GM23338 (cell line): Measurements from ENCODE around the gene PRUNE2. TPM values are rescaled to one million over a fixed set of nuclear protein-coding genes. Genes with fewer than 3 reads are reported as not detected.

ENCODE experiments used
- ATAC-seq: fragments of 200-7000 bp; cut with Tn5 transposase; 3 replicates; pipeline ENCODE4 v1.9.1; 2020
- DNase-seq: peaks from one replicate; pipeline ENCODE4 v3.0.0-alpha.2; 2015; ENCODE audit warnings: low spot score
- H2AFZ ChIP-seq: fragments of 200-600 bp; sonication (generic); 2 replicates; pipeline ENCODE4 v1.8.0; 2016; ENCODE audit warnings: antibody characterized with exemption, mild to moderate bottlenecking, moderate library complexity
- H3F3A ChIP-seq: fragments of 200-600 bp; sonication (generic); replicated peaks from 2 replicates; pipeline ENCODE4 v1.8.0; 2017; ENCODE audit warnings: antibody characterized with exemption, mixed run types, low read depth
- H3K27ac ChIP-seq: fragments of 200-600 bp; sonication (generic); 2 replicates; pipeline ENCODE4 v1.6.1; 2016; ENCODE audit warnings: low read depth
- H3K27me3 ChIP-seq: fragments of 200-600 bp; sonication (generic); 2 replicates; pipeline ENCODE4 v1.8.0; 2016; ENCODE audit warnings: mild to moderate bottlenecking, mixed run types, moderate library complexity; ENCODE audit not compliant: insufficient read depth
- H3K36me3 ChIP-seq: fragments of 200-600 bp; sonication (generic); 2 replicates; pipeline ENCODE4 v1.8.0; 2016; ENCODE audit warnings: mild to moderate bottlenecking; ENCODE audit not compliant: insufficient read depth
- H3K4me1 ChIP-seq: fragments of 200-600 bp; sonication (generic); 2 replicates; pipeline ENCODE4 v1.8.0; 2016; ENCODE audit warnings: mild to moderate bottlenecking, moderate library complexity; ENCODE audit not compliant: insufficient read depth
- H3K4me2 ChIP-seq: fragments of 200-600 bp; sonication (generic); 2 replicates; pipeline ENCODE4 v1.7.1; 2017; ENCODE audit warnings: mixed run types
- H3K4me3 ChIP-seq: fragments of 200-600 bp; sonication (generic); 2 replicates; pipeline ENCODE4 v1.6.1; 2016; ENCODE audit warnings: mixed run types
- H3K79me2 ChIP-seq: fragments of 200-600 bp; sonication (generic); replicated peaks from 2 replicates; pipeline ENCODE4 v1.8.0; 2017; ENCODE audit warnings: mild to moderate bottlenecking; ENCODE audit not compliant: insufficient read depth
- H3K9me2 ChIP-seq: fragments of 200-600 bp; sonication (generic); 2 replicates; pipeline ENCODE4 v1.8.0; 2017; ENCODE audit not compliant: insufficient read depth
- H4K20me1 ChIP-seq: fragments of 200-600 bp; sonication (generic); replicated peaks from 2 replicates; pipeline ENCODE4 v1.8.0; 2017; ENCODE audit warnings: mild to moderate bottlenecking; ENCODE audit not compliant: insufficient read depth
- H3K27ac Mint-ChIP-seq: 2 replicates; pipeline ENCODE4 v1.8.0; 2020; ENCODE audit warnings: inconsistent platforms, mild to moderate bottlenecking, moderate library complexity, mixed read lengths
- H3K27me3 Mint-ChIP-seq: 3 replicates; pipeline ENCODE4 v1.8.0; 2022; ENCODE audit warnings: low read depth, mild to moderate bottlenecking, moderate library complexity, mixed read lengths, inconsistent platforms; ENCODE audit not compliant: insufficient read depth, poor library complexity
- H3K36me3 Mint-ChIP-seq: 3 replicates; pipeline ENCODE4 v1.8.0; 2021; ENCODE audit warnings: low read depth, mild to moderate bottlenecking, inconsistent platforms, moderate library complexity, mixed read lengths
- H3K4me1 Mint-ChIP-seq: 3 replicates; pipeline ENCODE4 v1.8.0; 2020; ENCODE audit warnings: mild to moderate bottlenecking, inconsistent platforms, mixed read lengths
- H3K4me3 Mint-ChIP-seq: 3 replicates; pipeline ENCODE4 v1.8.0; 2021; ENCODE audit warnings: moderate library complexity, mild to moderate bottlenecking, inconsistent platforms, mixed read lengths
- H3K9me3 Mint-ChIP-seq: 3 replicates; pipeline ENCODE4 v1.8.0; 2020; ENCODE audit warnings: moderate library complexity, mild to moderate bottlenecking, inconsistent platforms, mixed read lengths
- CREB1 ChIP-seq: fragments of 250-450 bp; sonication (Bioruptor Pico); IDR thresholded peaks from 2 replicates; pipeline ENCODE4 v1.5.0; 2020; ENCODE audit warnings: low read depth, mild to moderate bottlenecking, moderate library complexity
- EZH2 ChIP-seq: fragments of 200-600 bp; sonication (generic); IDR thresholded peaks from one replicate; pipeline ENCODE4 v1.8.0; 2017; ENCODE audit warnings: antibody characterized with exemption, mild to moderate bottlenecking, low read depth; ENCODE audit not compliant: unreplicated experiment
- EZH2phosphoT487 ChIP-seq: fragments of 200-600 bp; sonication (generic); IDR thresholded peaks from one replicate; pipeline ENCODE4 v1.8.1; 2018; ENCODE audit warnings: antibody characterized with exemption; ENCODE audit not compliant: unreplicated experiment
- NANOG ChIP-seq: IDR thresholded peaks from 2 replicates; pipeline ENCODE4 v1.6.1; 2016; ENCODE audit warnings: antibody characterized with exemption, borderline replicate concordance
- POLR2AphosphoS5 ChIP-seq: IDR thresholded peaks from 2 replicates; pipeline ENCODE4 v1.6.1; 2016; ENCODE audit warnings: antibody characterized with exemption, low read depth
- STAT1 ChIP-seq: IDR thresholded peaks from one replicate; pipeline ENCODE4 v1.6.1; 2016; ENCODE audit warnings: antibody characterized with exemption; ENCODE audit not compliant: unreplicated experiment
- ZNF331 ChIP-seq: fragments of 250-450 bp; sonication (Bioruptor Pico); IDR thresholded peaks from 2 replicates; pipeline ENCODE4 v1.5.0; 2020; ENCODE audit warnings: low read depth, mild to moderate bottlenecking, moderate library complexity
- polyA plus RNA-seq: library from polyadenylated mRNA; unstranded; fragments of >200 nt; fragmentation: Nextera tagmentation; extraction: Ambion mirVana; gene quantifications from 2 replicates; pipeline ENCODE4 v1.2.1, GENCODE V29; 2016
- total RNA-seq: library from RNA; depleted of rRNA; stranded (reverse); fragments of >200 nt; shearing (Covaris generic); gene quantifications from 2 replicates; pipeline ENCODE4 v1.2.3, GENCODE V29; 2014
- TF ChIP-seq, protein P1 (sequence below): IDR thresholded peaks from one replicate; pipeline ENCODE4 v1.6.1; 2018; ENCODE audit warnings: antibody characterized with exemption; ENCODE audit not compliant: unreplicated experiment
- TF ChIP-seq, protein P2 (sequence below): IDR thresholded peaks from 2 replicates; pipeline ENCODE4 v1.6.1; 2016; ENCODE audit warnings: antibody characterized with exemption

Gene PRUNE2
- total and polyA plus RNA-seq, 2 experiments from 2014 or later: 10.6 to 26.5 TPM

DNA sequence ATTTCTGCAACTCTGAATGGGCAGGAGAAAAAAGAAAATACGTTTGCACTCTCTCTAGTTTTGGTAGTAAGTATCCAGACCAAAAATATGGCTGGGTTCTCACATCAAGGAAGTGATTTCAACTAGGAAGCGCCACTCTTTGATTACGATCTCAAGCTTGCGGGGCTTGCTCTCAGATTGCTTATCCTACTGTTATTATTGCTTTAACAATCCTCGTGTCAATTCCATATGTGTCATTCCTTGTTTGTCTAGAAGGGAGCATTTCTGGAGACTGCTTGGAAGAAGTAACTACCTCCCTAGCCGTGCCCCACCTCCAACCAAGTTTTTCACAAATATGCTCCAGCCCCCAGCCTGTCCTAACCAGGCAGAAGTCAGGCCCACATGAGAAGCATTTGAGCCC, 3.5 kb downstream of the PRUNE2 start (continued):
- TF ChIP-seq, protein P1, sequence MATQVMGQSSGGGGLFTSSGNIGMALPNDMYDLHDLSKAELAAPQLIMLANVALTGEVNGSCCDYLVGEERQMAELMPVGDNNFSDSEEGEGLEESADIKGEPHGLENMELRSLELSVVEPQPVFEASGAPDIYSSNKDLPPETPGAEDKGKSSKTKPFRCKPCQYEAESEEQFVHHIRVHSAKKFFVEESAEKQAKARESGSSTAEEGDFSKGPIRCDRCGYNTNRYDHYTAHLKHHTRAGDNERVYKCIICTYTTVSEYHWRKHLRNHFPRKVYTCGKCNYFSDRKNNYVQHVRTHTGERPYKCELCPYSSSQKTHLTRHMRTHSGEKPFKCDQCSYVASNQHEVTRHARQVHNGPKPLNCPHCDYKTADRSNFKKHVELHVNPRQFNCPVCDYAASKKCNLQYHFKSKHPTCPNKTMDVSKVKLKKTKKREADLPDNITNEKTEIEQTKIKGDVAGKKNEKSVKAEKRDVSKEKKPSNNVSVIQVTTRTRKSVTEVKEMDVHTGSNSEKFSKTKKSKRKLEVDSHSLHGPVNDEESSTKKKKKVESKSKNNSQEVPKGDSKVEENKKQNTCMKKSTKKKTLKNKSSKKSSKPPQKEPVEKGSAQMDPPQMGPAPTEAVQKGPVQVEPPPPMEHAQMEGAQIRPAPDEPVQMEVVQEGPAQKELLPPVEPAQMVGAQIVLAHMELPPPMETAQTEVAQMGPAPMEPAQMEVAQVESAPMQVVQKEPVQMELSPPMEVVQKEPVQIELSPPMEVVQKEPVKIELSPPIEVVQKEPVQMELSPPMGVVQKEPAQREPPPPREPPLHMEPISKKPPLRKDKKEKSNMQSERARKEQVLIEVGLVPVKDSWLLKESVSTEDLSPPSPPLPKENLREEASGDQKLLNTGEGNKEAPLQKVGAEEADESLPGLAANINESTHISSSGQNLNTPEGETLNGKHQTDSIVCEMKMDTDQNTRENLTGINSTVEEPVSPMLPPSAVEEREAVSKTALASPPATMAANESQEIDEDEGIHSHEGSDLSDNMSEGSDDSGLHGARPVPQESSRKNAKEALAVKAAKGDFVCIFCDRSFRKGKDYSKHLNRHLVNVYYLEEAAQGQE: no peak

DNA sequence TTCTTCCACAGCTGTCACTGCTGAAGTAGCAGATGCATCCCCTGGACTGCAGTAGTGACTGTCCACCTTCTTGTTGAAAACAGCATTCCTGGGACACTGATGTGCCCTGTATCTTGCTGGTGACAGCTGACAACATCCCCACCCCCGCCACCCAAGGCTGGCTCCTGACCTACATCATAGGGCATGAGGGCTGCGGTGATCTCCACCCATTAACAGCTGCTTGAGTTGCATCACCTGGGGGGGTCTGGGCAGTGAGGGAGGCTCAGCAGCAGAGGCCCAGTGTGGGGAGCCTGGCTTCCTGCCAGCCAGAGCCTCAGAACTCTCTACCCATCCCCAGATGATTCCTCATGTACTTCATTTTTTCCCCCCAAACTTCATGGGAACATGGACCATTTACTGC, 4.1 kb downstream of the PRUNE2 start:
- Histone ChIP-seq H3K4me1 (peaks cover 43% of the 10 kb centered on the region), H3K36me3 (no peaks in the 10 kb centered on the region), H3K79me2 (peaks cover 25% of the 10 kb centered on the region), H3K9me2 (peaks cover 21% of the 10 kb centered on the region), H3K4me3 (no peak overlapping the region), H3F3A (peaks cover 3% of the 10 kb centered on the region; the same call in 1 of the 2 replicates), H4K20me1 (no peaks in the 10 kb centered on the region), H3K4me2 (no peak overlapping the region), H3K27ac (no peak overlapping the region), H3K27me3 (peaks cover 16% of the 10 kb centered on the region), H2AFZ (no peak overlapping the region)
- no peak for DNase-seq
- H3K36me3 Mint-ChIP-seq: no peaks in the 10 kb centered on the region
- H3K27me3 Mint-ChIP-seq: peaks cover 16% of the 10 kb centered on the region
- ATAC-seq: no peak
- TF ChIP-seq ZNF331 (CRISPR knock-in tag) (no peak), EZH2phosphoT487 (no peak), POLR2AphosphoS5 (no peak), EZH2 (no peak), CREB1 (no peak)
- TF ChIP-seq, protein P2, sequence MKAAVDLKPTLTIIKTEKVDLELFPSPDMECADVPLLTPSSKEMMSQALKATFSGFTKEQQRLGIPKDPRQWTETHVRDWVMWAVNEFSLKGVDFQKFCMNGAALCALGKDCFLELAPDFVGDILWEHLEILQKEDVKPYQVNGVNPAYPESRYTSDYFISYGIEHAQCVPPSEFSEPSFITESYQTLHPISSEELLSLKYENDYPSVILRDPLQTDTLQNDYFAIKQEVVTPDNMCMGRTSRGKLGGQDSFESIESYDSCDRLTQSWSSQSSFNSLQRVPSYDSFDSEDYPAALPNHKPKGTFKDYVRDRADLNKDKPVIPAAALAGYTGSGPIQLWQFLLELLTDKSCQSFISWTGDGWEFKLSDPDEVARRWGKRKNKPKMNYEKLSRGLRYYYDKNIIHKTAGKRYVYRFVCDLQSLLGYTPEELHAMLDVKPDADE: no peak
- no peak overlapping the region for H3K4me3 Mint-ChIP-seq
- no peak overlapping the region for H3K27ac Mint-ChIP-seq
- H3K4me1 Mint-ChIP-seq: peaks cover 29% of the 10 kb centered on the region
- H3K9me3 Mint-ChIP-seq: no peaks in the 10 kb centered on the region

DNA sequence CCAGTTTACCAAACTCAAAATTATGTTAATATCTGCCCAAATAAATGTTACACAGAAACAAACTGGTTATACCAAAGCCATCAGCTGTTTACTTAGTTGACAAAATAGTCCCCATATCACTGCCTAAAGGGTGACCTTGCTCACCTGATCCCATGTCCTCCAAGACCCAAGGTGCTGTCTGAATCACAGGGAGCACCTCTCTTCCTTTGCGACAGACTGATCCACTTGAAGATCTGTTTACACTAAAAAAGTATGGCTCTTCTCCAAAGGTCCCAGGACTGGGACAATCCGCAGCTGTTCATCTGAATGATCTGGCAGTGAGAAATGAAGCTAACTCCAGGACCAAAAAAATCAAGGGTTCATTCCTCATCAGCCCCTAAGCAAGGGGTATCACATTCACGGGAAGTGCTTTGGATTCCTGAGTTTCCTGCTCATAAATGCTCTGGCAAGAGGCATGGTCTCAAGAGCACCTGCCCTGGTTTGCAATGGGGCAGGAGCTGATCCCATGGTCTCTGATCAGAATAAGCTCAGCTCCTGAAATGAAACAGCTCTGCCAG, 5.0 kb downstream of the PRUNE2 start:
- Histone ChIP-seq H4K20me1 (no peaks in the 10 kb centered on the region), H3K4me1 (peaks cover 42% of the 10 kb centered on the region), H3K4me3 (no peak overlapping the region), H3K79me2 (peaks cover 25% of the 10 kb centered on the region), H2AFZ (no peak overlapping the region), H3K27ac (no peak overlapping the region), H3K27me3 (peaks cover 13% of the 10 kb centered on the region; the same call in 1 of the 2 replicates), H3K9me2 (peaks cover 21% of the 10 kb centered on the region), H3K4me2 (no peak overlapping the region), H3K36me3 (no peaks in the 10 kb centered on the region), H3F3A (peaks cover 3% of the 10 kb centered on the region; the same call in 1 of the 2 replicates)
- Mint-ChIP-seq H3K27me3 (peaks cover 11% of the 10 kb centered on the region), H3K36me3 (no peaks in the 10 kb centered on the region), H3K27ac (no peak overlapping the region), H3K4me1 (peaks cover 29% of the 10 kb centered on the region), H3K9me3 (no peaks in the 10 kb centered on the region), H3K4me3 (no peak overlapping the region)
- ATAC-seq (no peak), DNase-seq (no peak)
- TF ChIP-seq, protein P1: no peak
- TF ChIP-seq NANOG (no peak), EZH2 (no peak), STAT1 (no peak)
- TF ChIP-seq, protein P2: no peak
